HG03108 (cell line): Measurements from ENCODE around the gene ANKRD33.

ENCODE experiments used
- ATAC-seq: cut with Tn5 transposase; IDR thresholded peaks from one replicate; pipeline ENCODE4 v1.9.1; 2021; ENCODE audit warnings: moderate library complexity; ENCODE audit not compliant: unreplicated experiment

The ANKRD33 gene

GRCh38 chr12:51900323-51900889, 12.5 kb downstream of the ANKRD33 start:
- no peak for ATAC-seq

GRCh38 chr12:51901121-51901817, 13.4 kb downstream of the ANKRD33 start:
- no peak for ATAC-seq

GRCh38 chr12:51901881-51902280, 14.0 kb downstream of the ANKRD33 start:
- ATAC-seq, result no peak

- no peak for ATAC-seq
Measured at GRCh38 chr12:51904951-51905470, 17.1 kb downstream of the ANKRD33 start.

- no peak for ATAC-seq
Measured at GRCh38 chr12:51905471-51906429, 17.8 kb downstream of the ANKRD33 start.

GRCh38 chr12:51906430-51907082, 18.7 kb downstream of the ANKRD33 start:
- ATAC-seq, result no peak

GRCh38 chr12:51907083-51907855, 19.4 kb downstream of the ANKRD33 start, which contains the start of gene ACVRL1:
Gene ACVRL1 (plus strand): TSS chr12:51907504. CDS start chr12:51912475, 4,971 bp downstream.
- ATAC-seq, result no peak

- ATAC-seq, result no peak
Measured at GRCh38 chr12:51907856-51908425, 20.0 kb downstream of the ANKRD33 start.

GRCh38 chr12:51908876-51909592, 21.1 kb downstream of the ANKRD33 start:
- ATAC-seq, result no peak

GRCh38 chr12:51910168-51910567, 22.3 kb downstream of the ANKRD33 start:
- no peak for ATAC-seq

- ATAC-seq, result no peak
Measured at GRCh38 chr12:51910691-51911090, 22.8 kb downstream of the ANKRD33 start.

- ATAC-seq, result no peak
Measured at GRCh38 chr12:51911307-51911706, 23.4 kb downstream of the ANKRD33 start.

GRCh38 chr12:51911788-51912711, 24.1 kb downstream of the ANKRD33 start:
- no peak for ATAC-seq

GRCh38 chr12:51913071-51914033, 25.4 kb downstream of the ANKRD33 start:
- no peak for ATAC-seq

- no peak for ATAC-seq
Measured at GRCh38 chr12:51914034-51914923, 26.4 kb downstream of the ANKRD33 start.
